ENCODE data around the gene PRMT1. TPM values are rescaled to one million over a fixed set of nuclear protein-coding genes. Genes with fewer than 3 reads are reported as not detected.

PRMT1 gene
- total and polyA plus RNA-seq, 9 of the 15 experiments (the other 6 are each of a cell fraction or from before 2014, with no cell fraction given), result 13.3 to 464 (median 326) TPM

GRCh38 chr19:49631610-49632192 is 45.4 kb upstream of the PRMT1 start:
- Histone ChIP-seq H3K79me2 (ENCODE audit: control insufficient read depth, insufficient read depth, low read length) (no peaks in the 10 kb centered on the region), H3K36me3 (ENCODE audit: control insufficient read depth, insufficient read depth, low read length) (peaks cover 6% of the 10 kb centered on the region; the same call in 1 of the 3 replicates), H2AFZ (ENCODE audit: low read depth, low read length) (no peak overlapping the region), H3K9me1 (ENCODE audit: control insufficient read depth, insufficient read depth, low read length) (no peaks in the 10 kb centered on the region), H4K20me1 (replicated peaks; ENCODE audit: control insufficient read depth, insufficient read depth, low read length) (no peaks in the 10 kb centered on the region), H3K4me2 (ENCODE audit: insufficient read depth, low read length) (no peak overlapping the region; the same call in 1 of the 2 replicates), H3K9ac (ENCODE audit: insufficient read depth in 1 of 2, low read depth in 2 of 2, low read length in 2 of 2) (peak overlapping the region in 1 of 2 experiments; percentile 48; a peak in 1 of 4 replicates), H3K4me3 (no peak overlapping the region), H3K27ac (ENCODE audit: extremely low read depth, low read depth, low read length) (no peak overlapping the region), H3K4me1 (replicated peaks in 1 of 2; ENCODE audit: control insufficient read depth in 2 of 2, insufficient read depth in 2 of 2, low read length in 2 of 2) (peaks cover 6 to 19% of the 10 kb centered on the region in 2 experiments; a peak in 3 of 5 replicates), H3K9me3 (replicated peaks; ENCODE audit: control insufficient read depth, insufficient read depth, low read depth, low read length) (no peaks in the 10 kb centered on the region), H3K27me3 (ENCODE audit: control insufficient read depth in 2 of 2, insufficient read depth in 2 of 2, low read length in 2 of 2) (no peaks in the 10 kb centered on the region)
- no TSS peak for BruUV-seq (replicated peaks)
- in situ Hi-C loops (cut with MboI) (no loop called here), intact Hi-C loops (cut with micrococcal nuclease) (no loop called here)
- POLR2A ChIA-PET, result interaction anchor here (1.0 to 1.3 kb wide), 2 partner anchors 9 to 11 kb away, joined by 3 to 5 read pairs; partner anchors contain the start of gene RRAS
- ATAC-seq (no peak), FAIRE-seq (peak; percentile 61), DNase-seq (ENCODE audit: extremely low read depth in 1 of 4, low spot score in 3 of 4) (peak in 1 of 4 experiments; percentile 49)
- TF ChIP-seq RBM25 (IDR thresholded peaks at IDR 0.05; ENCODE audit: low read depth, low read length, severe bottlenecking) (peak; percentile 38), BCOR (IDR thresholded peaks at IDR 0.05) (peak; percentile 43; the same call in 1 of the 2 replicates), CBX5 (IDR thresholded peaks at IDR 0.05; ENCODE audit: borderline replicate concordance, low read depth) (no peak), ADNP (tag; IDR thresholded peaks at IDR 0.05) (0 out of 2 replicates have a peak, but pooled peaks have one; percentile 20), KDM1A (IDR thresholded peaks at IDR 0.05) (0 out of 4 replicates have a peak, but pooled peaks of 1 of the 2 experiments have one; percentile 21), TSC22D4 (tag; IDR thresholded peaks at IDR 0.05) (no peak)
- 72% methylated on average over 19 of the region's 19 CpGs for whole genome bisulfite sequencing (ENCODE audit: insufficient coverage, low coverage, missing lambda C conversion rate)
- CTCF ChIA-PET (ENCODE audit: low intra/inter-chr PET ratio), result no interaction called here
